ENCODE results near the gene GRIK4. TPM values are rescaled to one million over a fixed set of nuclear protein-coding genes. Genes with fewer than 3 reads are reported as not detected.

The GRIK4 gene
- total and polyA plus RNA-seq, 4 donors: 0.05 to 0.25 (median 0.06) TPM; not detected in 1

GRCh38 chr11:120524536-120525085 lies 13.1 kb downstream of the GRIK4 start:
- Histone ChIP-seq H3K9me3 (ENCODE audit: control insufficient read depth in 4 of 4, low read length in 3 of 4) (no peaks in the 10 kb centered on the region), H3K9ac (ENCODE audit: low read depth in 1 of 2, low read length in 2 of 2) (no peak overlapping the region), H3K27ac (ENCODE audit: low read depth in 1 of 2, low read length in 2 of 2) (no peak overlapping the region), H3K27me3 (ENCODE audit: control insufficient read depth in 4 of 4, insufficient read depth in 4 of 4, low read length in 3 of 4) (peaks cover 0 to 6% (median 0%) of the 10 kb centered on the region in 4 donors), H3K36me3 (ENCODE audit: control insufficient read depth in 4 of 4, insufficient read depth in 3 of 4, low read depth in 1 of 4, low read length in 3 of 4) (no peaks in the 10 kb centered on the region), H3K4me3 (ENCODE audit: low read depth in 1 of 3, low read length in 3 of 3) (no peak overlapping the region), H3K4me1 (ENCODE audit: control insufficient read depth in 4 of 4, insufficient read depth in 4 of 4, low read length in 3 of 4) (peaks cover 0 to 7% (median 2%) of the 10 kb centered on the region in 4 donors)
- DNase-seq (ENCODE audit: low spot score): no peak
- 95% methylated on average over 9 of the region's 9 CpGs for WGBS
- TF ChIP-seq SP1 (IDR thresholded peaks at IDR 0.05) (no peak), MAX (IDR thresholded peaks at IDR 0.05) (no peak), FOXA1 (IDR thresholded peaks at IDR 0.05) (no peak), YY1 (IDR thresholded peaks at IDR 0.05) (no peak), TAF1 (conservative IDR thresholded peaks at IDR 0.05) (no peak)

GRCh38 chr11:120525261-120526171 lies 14.0 kb downstream of the GRIK4 start:
- Histone ChIP-seq H3K4me1 (ENCODE audit: control insufficient read depth in 4 of 4, insufficient read depth in 4 of 4, low read length in 3 of 4) (peaks cover 0 to 7% (median 2%) of the 10 kb centered on the region in 4 donors), H3K27ac (ENCODE audit: low read depth in 1 of 2, low read length in 2 of 2) (no peak overlapping the region), H3K36me3 (ENCODE audit: control insufficient read depth in 4 of 4, insufficient read depth in 3 of 4, low read depth in 1 of 4, low read length in 3 of 4) (no peaks in the 10 kb centered on the region), H3K9ac (ENCODE audit: low read depth in 1 of 2, low read length in 2 of 2) (no peak overlapping the region), H3K27me3 (ENCODE audit: control insufficient read depth in 4 of 4, insufficient read depth in 4 of 4, low read length in 3 of 4) (peaks cover 0 to 6% (median 0%) of the 10 kb centered on the region in 4 donors), H3K4me3 (ENCODE audit: low read depth in 1 of 3, low read length in 3 of 3) (no peak overlapping the region), H3K9me3 (ENCODE audit: control insufficient read depth in 4 of 4, low read length in 3 of 4) (no peaks in the 10 kb centered on the region)
- 74% methylated on average over 16 of the region's 16 CpGs for WGBS
- TF ChIP-seq CTCF (IDR thresholded peaks at IDR 0.05; ENCODE audit: low read depth, low read length, missing input control) (no peak), TAF1 (conservative IDR thresholded peaks at IDR 0.05) (no peak), EGR1 (IDR thresholded peaks at IDR 0.05; ENCODE audit: low read depth in 2 of 2) (no peak), HNF4G (IDR thresholded peaks at IDR 0.05) (no peak), ATF3 (IDR thresholded peaks at IDR 0.05) (no peak), MAX (IDR thresholded peaks at IDR 0.05) (no peak), FOXA2 (IDR thresholded peaks at IDR 0.05) (no peak), RAD21 (IDR thresholded peaks at IDR 0.05) (no peak), SP1 (IDR thresholded peaks at IDR 0.05) (no peak), REST (IDR thresholded peaks at IDR 0.05) (no peak), RXRA (IDR thresholded peaks at IDR 0.05) (no peak), NR2F2 (IDR thresholded peaks at IDR 0.05) (no peak), JUND (IDR thresholded peaks at IDR 0.05) (no peak), HNF4A (conservative IDR thresholded peaks at IDR 0.05) (no peak), GABPA (IDR thresholded peaks at IDR 0.05 in 1 of 2, conservative IDR thresholded peaks at IDR 0.05 in 1 of 2) (no peak), YY1 (IDR thresholded peaks at IDR 0.05) (no peak), FOXA1 (IDR thresholded peaks at IDR 0.05) (no peak), ZBTB33 (IDR thresholded peaks at IDR 0.05) (no peak)
- DNase-seq (ENCODE audit: low spot score): no peak

Data from liver (tissue), 9 donors.